GM18520 (cell line): ENCODE measurements around the gene CFAP65.
A peak's percentile ranks its signal among the peaks of the same experiment; 100 is the strongest.

Source experiments
- ATAC-seq: cut with Tn5 transposase; IDR thresholded peaks from one replicate; pipeline ENCODE4 v1.9.1; 2021; ENCODE audit not compliant: unreplicated experiment

CFAP65 gene

DNA sequence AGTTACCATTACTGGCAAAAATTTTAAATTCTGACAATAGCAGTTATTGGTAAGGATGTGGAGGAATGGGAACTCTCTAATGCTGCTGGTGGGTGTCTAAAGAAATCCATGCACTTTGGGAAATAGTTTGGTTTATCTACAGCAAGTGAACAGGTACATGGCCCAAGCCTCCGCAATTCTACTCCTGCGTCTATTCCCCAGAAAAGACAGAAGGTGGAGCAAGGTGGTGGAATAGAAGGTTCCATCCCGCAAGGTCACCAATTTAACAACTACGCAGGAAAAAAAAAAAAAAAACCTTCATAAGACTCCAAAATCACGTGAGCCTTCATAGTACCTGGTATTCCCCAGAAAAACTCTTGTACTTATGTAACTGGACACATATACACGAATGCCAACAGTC is 6.5 kb downstream of the CFAP65 start:
- no peak for ATAC-seq

DNA sequence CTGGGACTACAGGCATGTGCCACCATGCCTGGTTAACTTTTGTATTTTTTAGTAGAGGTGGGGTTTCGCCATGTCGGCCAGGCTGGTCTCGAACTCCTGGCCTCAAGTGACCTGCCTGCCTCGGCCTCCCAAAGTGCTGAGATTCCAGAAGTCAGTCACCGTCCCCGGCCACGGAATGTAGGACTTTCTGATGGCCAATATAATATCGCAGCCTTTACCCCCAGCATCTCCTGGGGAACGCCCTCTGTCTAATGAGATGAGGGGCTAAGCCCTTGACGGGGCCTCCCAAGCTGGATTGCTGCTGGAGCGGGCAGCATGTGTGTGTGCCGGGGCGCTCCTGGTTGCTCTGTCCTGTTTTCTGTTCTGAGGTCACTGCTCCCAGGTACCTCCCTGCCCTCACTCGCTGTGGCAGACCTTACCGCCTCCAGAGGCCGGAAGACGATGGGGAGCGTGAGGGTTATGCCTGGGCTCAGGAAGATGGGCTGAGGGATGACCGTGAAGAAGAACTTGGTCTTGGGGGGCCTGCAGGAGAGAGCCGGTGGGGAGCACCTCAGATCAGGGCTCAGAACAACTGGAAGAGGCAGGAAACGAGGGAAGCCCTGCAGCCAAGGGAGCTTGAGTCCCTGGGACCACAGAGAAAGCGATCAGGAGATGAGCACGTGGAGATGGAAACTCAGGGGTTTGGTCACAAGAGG is 9.1 kb downstream of the CFAP65 start:
- no peak for ATAC-seq

DNA sequence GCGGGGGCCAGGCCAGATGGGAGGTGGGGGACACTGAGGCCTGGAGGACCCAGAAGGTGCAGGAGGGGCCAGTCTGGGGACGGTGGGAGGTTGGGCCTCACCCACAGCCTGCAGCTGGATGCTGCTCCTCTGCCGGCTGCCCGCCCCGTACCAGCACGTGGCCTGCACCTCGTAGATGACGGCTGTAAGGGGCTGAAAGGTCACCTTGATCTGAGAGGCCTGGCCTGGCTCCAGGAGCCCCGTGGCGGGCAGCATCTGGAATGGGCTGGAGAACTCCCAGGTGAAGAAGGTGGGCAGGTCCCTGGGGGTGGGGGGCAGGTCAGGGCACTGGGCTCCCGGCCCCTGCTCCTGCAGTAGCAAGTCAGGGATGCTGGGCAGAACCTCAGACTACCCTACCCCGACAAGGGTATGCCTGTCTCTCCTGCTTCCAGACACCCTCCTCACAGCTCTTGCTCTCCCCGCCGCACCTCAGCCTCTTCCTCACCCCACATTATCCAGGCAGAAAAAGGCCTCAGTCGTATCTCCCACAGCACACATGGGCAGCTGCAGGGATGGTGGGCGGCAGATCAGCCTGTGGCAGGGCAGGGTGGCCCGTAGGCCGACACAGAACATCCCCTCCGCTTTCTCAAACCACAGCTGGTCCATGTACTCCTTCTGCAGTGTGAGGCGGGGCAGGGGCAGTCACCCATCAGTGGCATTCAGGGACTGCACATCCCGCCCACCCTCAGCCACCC is 10.1 kb downstream of the CFAP65 start:
- ATAC-seq, result no peak

DNA sequence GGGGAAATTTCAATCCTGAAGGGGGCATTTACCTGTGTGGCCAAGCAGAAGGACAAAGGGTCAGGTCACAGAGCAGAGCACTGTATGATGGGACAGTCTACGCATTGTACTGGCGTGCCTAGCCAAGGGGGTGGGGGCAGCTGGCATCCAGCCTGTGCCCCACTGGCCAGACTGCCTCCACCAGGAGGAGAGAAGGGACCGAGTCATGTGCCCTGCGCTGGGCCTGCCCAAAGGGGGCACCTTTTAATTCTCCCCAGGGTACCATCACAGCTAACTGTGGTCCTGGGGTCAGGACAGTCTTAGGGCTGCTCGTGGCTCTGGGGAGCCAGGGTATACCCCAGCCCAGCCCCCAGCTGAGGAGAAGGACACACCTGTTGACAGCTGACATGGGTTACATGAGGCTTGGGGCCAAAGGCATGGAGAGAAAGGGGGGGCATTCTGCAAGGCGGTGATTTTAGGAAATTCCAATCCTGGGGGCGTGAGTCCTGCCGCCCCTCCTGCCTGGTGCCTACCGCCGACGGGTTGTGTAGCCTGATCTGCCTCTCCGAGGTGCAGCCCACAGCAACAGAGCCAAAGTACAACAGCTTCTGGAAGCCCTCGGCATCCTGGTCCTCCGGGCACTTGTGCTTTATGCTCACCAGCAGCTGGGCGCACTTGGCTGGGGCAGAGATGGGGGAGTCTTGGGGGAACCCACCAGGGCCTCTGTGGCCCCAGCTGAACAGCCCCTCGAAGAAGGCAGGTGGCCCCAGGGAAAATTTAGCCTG is 11.0 kb downstream of the CFAP65 start:
- no peak for ATAC-seq

DNA sequence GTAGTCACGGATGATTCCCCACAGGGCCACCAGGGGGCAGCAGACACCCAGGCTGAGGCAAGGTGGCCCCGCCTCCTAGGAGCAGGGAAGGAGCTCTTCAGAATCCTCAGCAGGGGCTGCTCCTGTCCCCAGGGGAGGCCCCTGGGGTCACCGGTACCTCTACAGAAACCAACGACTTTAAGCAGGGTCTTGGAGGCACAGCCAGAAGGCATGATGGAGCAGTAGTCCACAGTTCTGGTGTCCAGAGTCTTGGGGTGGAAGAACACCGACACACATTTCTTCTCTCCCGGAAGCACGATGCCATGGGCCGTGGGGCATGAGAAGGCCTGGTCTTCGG is 11.5 kb downstream of the CFAP65 start:
- ATAC-seq, result peak; percentile 46

DNA sequence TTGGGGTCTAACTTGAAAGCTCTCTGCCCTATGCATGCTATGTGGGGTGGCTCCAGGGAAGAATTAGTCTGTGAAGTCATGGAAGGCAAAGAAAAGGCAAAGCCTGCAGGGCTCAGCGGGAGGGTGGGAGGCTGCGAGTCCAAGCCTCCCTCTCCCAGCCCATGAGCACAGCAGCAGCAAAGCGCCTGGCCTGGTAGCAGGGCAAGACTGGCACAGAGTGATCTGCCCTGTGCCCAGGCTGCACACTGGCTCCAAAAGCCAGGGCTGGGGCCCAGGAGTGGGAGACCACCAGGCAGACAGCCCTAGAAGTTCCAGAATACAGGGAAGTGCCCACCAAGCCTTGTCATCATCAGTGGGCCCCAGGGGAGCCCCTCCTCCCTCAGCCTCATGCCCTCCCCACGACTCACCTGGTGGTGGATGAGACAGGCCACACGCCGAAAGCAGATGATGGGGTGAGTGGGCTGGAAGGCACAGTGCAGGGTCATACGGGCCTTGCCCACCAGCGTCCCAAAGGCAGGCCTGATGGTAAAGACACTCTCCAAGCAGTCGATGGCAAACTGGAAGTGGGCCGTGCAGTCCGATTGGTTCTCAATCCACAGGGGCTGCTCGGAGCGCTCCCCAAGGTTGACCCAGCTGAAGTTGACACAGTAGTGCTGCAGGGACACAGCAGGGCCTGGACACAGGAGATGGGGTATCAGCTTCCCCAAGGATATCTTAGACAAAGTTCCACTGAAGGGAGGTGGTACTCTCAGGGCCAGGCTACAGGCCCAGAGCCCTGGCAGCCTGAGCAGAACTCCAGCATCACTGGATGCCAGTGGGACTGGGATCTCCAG is 12.1 kb downstream of the CFAP65 start:
- ATAC-seq, result no peak

DNA sequence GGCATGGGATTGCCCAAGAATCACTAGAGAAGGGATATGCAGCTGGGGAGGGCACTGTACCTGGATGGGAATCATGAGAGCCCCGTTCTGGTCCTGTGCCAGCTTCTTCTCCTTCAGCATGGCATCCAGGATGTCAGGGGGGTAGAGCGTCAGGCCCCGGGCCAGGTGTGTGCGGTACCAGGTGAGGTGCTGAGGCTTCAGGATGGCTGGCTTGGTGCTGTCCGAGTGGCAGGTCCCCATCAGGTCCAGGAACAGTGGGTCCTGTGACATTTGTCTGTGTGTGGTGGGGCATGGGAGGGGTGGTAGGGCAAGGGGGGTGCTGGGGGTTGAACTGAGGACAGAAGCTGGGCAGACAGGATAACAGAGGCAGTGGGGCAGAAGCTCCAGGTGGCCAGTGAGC is 13.2 kb downstream of the CFAP65 start:
- ATAC-seq, result no peak

DNA sequence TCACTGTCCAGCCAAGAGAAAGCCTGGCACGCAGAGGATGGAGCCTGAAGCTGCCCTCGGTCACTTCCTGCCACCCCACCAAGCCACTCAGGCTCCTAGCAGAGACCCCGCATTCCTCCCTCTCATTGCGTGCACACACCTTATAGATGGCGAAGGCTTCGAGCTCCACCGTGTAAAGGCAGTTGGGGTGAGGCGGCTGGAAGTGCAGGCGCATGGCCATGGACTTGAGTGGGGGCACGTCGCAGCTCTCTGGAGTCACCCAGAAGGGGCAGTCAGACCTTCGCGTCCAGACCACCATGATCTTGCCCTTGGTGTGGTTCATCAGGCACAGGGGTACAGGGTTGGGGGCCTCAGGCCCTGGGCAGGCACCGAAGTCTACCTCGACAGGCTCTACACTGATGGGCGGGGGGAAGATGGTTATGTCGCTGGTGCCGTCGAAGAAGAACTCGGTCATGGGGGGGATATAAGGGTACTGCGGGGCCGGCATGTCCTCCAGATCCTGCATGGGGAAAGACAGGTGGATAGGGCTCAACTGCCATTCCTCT is 13.7 kb downstream of the CFAP65 start:
- ATAC-seq, result no peak

DNA sequence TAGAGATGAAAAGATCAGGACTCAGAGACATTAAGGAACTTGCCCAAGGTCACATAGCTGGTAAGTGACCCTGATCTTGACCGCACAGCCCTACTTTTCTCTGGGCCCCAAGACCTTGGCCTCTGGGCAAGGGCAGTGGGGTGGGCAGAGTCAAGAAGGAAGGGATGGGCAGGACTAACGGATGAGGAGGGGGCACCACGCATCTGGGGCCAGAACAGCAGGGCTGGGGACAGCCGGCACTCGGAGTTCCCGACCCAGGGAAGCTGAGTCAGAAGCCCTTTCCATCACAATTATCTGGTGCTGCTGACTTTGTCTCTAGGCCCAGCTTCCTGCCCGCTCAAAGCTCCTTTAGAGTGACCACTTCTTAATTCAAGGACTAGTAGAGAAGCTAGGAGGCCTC is 14.4 kb downstream of the CFAP65 start:
- no peak for ATAC-seq

DNA sequence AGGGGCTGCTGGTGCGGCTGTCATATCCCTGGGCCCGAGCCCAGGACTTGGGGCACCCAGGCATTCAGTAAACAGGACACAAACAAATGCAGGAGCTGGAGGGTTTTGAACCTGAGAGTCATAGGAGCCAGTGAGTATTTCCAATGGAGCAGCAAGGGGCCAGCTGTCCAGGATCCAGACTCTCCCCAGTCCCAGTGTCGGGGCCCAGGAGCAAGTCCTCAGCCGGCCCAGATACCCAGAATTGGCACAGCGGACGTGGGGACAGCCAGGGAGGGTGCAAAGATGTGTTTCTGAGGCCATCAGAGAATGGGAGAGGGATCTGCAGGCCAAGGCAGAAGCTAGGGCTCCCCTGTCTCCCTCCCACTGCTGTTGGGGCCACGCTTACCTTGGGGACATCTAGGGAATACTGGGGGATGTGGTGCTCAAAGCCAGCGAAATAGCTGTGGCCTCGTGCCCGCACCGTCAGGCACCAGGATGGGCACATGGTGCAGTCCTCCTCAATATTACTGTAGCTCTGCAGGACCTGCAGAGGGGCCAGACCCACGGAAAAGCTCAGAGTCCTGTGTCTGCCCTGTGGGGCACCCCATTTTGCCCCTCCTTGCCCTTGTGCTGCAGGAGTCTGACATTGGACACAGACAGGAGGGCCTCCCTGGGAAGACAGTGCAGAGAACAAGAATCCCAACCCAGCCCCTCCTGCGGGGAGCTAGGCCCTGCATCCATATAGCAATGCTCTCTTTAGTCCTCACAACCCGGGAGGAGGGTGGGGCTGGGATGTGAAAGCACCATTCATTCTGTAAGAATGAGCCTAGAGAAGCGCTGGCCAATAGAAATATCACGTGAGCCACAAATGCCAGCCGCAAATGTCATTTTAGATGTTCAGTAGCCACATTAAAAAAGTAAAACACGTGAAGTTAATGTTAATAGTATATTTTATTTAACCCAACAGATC is 15.4 kb downstream of the CFAP65 start:
- ATAC-seq, result no peak

DNA sequence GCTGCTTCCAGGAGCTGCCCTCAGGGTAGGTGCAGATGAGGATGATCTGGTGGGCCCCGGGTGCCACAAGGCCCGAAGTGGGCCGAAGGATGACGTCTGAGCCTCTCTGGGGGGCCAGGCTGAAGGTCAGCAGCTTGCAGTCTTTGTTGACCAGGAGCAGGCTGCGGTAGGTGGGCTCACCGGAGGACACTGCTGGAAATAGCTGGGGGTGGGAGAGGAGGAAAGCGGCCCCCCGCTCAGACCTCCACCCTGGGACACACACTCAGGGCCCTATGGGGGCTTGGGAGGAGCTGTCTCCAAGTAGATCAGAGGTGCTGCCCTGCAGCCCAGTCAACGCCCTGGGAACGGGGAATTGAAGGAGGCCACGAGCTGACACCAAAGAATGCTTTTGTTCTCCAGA is 17.3 kb downstream of the CFAP65 start:
- no peak for ATAC-seq

DNA sequence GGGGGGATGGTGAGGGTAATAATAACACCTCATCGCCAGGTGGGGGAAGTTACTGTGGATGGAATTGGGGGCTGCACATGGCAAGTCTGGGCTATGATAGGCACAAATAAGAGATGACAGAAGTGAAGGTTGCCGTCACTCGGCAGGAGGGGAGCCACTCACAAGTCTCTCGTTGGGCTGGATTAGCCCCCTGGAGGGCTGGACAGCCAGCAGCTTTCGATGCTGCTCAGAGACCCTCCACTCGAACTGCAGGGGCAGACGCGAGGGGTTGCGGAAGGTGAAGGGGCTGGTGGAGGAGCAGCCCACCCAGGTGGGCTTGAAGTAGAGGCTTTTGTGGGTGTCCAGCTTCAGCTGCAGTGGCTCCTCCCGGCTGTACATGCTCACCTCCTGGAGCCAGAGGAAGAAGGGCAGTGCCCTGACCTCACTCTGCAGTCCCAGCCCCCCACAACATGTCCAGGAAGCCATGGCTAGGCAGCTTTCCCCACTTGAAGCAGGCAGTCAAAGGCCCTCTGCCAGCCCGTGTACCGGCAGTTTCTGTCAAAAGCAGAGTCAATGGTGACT is 18.2 kb downstream of the CFAP65 start:
- ATAC-seq, result no peak

DNA sequence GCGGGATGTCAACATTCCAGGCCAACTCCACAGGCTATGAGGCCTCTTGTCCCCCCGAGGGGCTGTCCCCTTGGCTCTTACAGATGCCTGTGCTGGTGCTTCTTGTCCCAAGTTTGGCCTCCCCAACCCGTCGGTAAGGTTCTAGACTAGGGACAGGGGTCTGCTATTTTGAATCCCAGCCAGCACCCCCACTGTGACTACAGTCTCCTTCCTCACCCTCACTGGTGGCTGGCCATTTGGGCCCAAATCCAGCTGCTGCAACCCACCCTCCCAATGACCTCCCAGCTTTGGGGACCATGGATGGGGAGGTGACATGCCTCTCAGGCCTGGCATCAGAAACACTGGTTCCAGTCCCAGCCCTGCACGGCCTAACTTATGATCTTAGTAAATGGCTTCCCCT is 18.7 kb downstream of the CFAP65 start:
- no peak for ATAC-seq

DNA sequence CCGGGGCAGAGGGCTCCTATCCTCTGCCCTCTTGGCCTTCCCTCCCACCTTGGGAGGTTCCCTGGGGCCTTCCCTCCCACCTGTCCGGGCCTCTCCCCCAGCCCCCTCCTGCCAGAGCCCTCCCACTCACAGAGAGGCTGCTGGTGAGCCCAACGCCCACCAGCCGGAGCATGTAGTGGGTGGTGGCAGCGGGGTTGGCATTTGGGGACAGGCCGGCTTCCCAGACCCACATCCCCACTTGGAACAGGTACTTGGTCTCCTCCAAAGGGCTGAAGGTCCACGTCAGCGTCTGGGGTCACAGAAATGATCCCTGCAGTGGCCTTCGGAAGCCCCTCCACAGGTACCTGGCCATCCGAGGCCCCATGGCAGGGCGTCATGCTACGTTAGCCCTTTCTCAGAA is 19.3 kb downstream of the CFAP65 start:
- ATAC-seq, result no peak

DNA sequence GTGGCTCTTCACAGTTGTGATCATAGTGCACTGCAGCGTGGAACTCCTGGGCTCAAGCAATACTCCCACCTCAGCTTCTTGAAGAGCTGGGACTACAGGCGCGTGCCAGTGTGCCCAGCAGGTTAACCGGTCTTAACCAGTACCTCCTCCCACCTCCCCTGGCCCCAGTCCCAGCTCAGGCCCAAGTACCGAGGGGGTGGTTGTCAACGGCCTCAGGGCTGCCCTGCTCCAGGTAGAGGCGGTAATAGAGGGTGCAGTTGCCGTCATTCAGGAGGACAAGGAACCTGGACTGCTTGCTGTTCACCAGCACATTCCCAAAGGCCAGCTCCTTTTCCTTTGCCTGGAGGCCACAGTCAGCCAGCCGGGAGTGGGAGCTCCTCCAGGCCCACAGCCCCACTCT is 19.7 kb downstream of the CFAP65 start:
- ATAC-seq, result no peak

DNA sequence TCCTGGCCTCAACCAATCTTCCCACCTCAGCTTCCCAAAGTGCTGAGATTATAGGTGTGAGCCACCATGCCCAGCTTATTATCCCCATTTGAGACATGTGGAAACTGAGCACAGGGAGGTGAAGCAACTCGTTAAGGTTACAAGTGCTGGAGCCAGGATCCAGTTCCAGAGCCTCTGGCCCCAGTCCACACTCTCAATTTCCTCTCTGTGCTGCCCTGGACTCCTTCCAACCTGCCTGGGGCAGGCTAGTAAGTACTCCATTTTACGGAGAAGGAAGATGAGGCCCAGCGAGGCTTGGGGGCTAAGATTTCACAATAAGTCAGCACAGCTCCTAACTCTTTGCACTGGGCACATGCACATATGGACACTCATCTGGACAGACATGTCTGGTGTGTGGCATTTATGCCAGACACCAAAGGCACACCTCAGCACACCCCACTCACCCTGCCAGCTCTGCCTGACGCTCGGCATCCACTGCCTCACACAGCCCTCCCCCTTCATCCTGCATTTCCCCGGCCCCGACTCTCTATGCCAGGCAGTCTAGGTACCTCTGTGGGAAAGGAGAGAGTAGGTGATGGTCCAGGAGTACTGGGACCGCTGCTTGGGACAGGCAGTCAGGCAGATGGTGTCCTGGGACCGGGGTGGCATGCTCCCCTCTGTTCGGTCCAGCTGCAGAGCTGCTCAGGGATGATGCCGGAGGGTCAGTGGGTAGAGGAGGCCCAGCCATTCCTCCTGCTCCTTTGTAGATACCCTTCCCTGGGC is 20.5 kb downstream of the CFAP65 start:
- no peak for ATAC-seq

DNA sequence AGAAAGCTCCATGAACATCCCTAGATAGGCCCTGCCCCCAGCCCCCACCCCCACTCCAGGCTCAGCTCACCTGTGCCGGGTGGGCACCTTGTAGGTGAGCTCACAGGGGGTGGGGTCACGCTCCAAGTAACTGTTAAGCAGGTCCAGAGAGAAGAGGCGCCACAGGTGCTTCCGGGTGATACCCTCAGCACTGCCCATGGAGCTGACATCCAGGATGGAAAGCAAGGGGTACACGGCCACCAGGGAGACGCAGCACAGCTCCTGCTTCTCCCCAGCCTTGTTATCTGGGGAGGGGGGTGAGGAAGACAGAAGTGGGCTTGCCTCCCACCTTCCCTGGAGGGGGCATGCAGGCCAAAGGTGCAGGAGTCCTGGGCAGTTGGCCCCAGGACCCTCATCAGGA is 21.9 kb downstream of the CFAP65 start:
- ATAC-seq, result no peak

DNA sequence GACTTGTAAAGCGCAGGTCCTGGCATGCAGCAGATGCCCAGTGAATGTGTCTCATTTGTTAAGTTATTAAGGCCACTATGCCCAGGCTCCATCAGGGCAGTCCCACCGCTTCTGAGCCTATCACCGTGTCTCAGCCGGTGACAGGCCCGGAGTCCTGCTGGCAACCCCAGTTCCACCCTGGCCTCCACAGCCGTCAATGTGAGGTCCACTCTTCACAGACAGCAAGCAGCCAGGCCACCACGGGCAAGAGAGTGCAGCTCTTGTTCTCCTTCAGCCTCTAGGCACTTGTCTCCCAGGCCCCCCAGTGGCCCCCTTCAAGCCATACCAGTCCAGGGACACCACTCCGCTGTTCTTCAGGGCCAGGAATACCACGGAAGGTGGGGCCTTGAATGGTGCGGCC is 22.6 kb downstream of the CFAP65 start:
- ATAC-seq, result no peak

DNA sequence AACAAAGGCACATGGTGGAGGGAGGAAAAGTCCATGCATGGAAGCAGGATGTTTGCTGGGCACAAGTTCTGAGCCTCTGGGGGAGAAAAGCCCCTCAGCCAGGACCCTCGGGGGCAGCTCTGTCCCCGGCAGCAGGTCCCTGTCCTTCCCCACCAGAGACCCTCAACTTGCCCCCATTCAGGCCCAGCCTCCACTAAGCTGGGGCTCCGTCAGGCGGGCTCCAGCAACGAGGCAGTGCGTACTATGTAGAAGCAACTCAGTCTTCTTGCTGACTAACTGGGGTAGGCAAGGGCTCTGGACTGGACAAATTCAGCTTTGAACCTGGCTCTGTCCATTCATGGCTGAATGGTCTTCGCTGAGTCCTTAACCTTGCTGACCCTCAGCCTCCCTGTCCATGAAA is 23.0 kb downstream of the CFAP65 start:
- no peak for ATAC-seq
